ENCODE results near the gene SNX11. TPM values are rescaled to one million over a fixed set of nuclear protein-coding genes. Genes with fewer than 3 reads are reported as not detected.

SNX11 gene
- total RNA-seq, 1 experiment from 2014 or later, result 26.8 TPM

GRCh38 chr17:48144976-48145798 is 37.6 kb downstream of the SNX11 start:
- ChIA-PET POLR2A (no interaction called here), RAD21 (ENCODE audit: low non-redundant PET in 1 of 2, low total read pairs in 2 of 2, uncharacterized antibody in 2 of 2, unreplicated experiment in 2 of 2) (no interaction called here), CTCF (no interaction called here)
- no TSS peak for BruUV-seq (replicated peaks)
- H3K36me3 ChIP-seq (ENCODE audit: control insufficient read depth in 1 of 2, insufficient read depth in 2 of 2, low read length in 2 of 2), result no peaks in the 10 kb centered on the region
- H3K79me2 ChIP-seq (ENCODE audit: insufficient read depth, low read length), result no peaks in the 10 kb centered on the region
- no peak overlapping the region for H3K4me3 ChIP-seq (replicated peaks in 1 of 2; ENCODE audit: low read depth in 1 of 2, low read length in 2 of 2)
- H3K9me3 ChIP-seq (ENCODE audit: control insufficient read depth in 1 of 2, insufficient read depth in 1 of 2, low read depth in 1 of 2, low read length in 2 of 2), result no peaks in the 10 kb centered on the region
- no peak for DNase-seq (ENCODE audit: low read depth, low spot score)
- H4K20me1 ChIP-seq (ENCODE audit: insufficient read depth), result no peaks in the 10 kb centered on the region
- H3K4me2 ChIP-seq (ENCODE audit: low read length), result no peak overlapping the region
- 0 out of 2 replicates have a peak, but pooled peaks cover 10% of the 10 kb centered on the region for H3K27me3 ChIP-seq (ENCODE audit: insufficient read depth, low read length)
- no peak overlapping the region for H3K27ac ChIP-seq (ENCODE audit: low read depth, low read length)
- no peak overlapping the region for H3K9ac ChIP-seq (ENCODE audit: low read length)
- no peaks in the 10 kb centered on the region for H3K4me1 ChIP-seq (ENCODE audit: control insufficient read depth in 1 of 2, insufficient read depth in 2 of 2, low read length in 2 of 2)
- ATAC-seq, result no peak
- no peaks in the 10 kb centered on the region for H3K9me2 ChIP-seq (ENCODE audit: insufficient read depth)
- H2AFZ ChIP-seq (ENCODE audit: low read depth, low read length, poor library complexity, severe bottlenecking), result no peak overlapping the region
- intact Hi-C loops (cut with micrococcal nuclease), result no loop called here
- no peak for TF ChIP-seq SP1 (IDR thresholded peaks at IDR 0.05; ENCODE audit: low read depth)
- TF ChIP-seq CTCF (IDR thresholded peaks at IDR 0.05 in 2 of 3, conservative IDR thresholded peaks at IDR 0.05 in 1 of 3; ENCODE audit: borderline replicate concordance in 1 of 3, insufficient read depth in 1 of 3, low read depth in 2 of 3, low read length in 2 of 3), result no peak
- TF ChIP-seq, protein P1, sequence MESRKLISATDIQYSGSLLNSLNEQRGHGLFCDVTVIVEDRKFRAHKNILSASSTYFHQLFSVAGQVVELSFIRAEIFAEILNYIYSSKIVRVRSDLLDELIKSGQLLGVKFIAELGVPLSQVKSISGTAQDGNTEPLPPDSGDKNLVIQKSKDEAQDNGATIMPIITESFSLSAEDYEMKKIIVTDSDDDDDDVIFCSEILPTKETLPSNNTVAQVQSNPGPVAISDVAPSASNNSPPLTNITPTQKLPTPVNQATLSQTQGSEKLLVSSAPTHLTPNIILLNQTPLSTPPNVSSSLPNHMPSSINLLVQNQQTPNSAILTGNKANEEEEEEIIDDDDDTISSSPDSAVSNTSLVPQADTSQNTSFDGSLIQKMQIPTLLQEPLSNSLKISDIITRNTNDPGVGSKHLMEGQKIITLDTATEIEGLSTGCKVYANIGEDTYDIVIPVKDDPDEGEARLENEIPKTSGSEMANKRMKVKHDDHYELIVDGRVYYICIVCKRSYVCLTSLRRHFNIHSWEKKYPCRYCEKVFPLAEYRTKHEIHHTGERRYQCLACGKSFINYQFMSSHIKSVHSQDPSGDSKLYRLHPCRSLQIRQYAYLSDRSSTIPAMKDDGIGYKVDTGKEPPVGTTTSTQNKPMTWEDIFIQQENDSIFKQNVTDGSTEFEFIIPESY (IDR thresholded peaks at IDR 0.05; ENCODE audit: extremely low read depth, insufficient replicate concordance, low read length), result no peak
- TF ChIP-seq POLR2A (IDR thresholded peaks at IDR 0.05; ENCODE audit: borderline replicate concordance, extremely low read depth, insufficient read depth, insufficient read length), result no peak
- no peak for TF ChIP-seq ATF3 (IDR thresholded peaks at IDR 0.05)
- TF ChIP-seq ZNF274 (IDR thresholded peaks at IDR 0.05; ENCODE audit: low read depth, low read length), result no peak
- TF ChIP-seq MAX (IDR thresholded peaks at IDR 0.05), result no peak
